HG03135 (cell line): ENCODE results near the gene PRKAR2B.

Experiments
- ATAC-seq: cut with Tn5 transposase; IDR thresholded peaks from one replicate; pipeline ENCODE4 v1.9.1; 2021; ENCODE audit warnings: mild to moderate bottlenecking, moderate library complexity; ENCODE audit not compliant: unreplicated experiment

PRKAR2B gene

GRCh38 chr7:107044347-107045194 lies at the start of gene PRKAR2B:
Gene PRKAR2B (plus strand): TSS chr7:107044705. CDS start chr7:107044908, 203 bp downstream.
- ATAC-seq, result peak; percentile 78

DNA sequence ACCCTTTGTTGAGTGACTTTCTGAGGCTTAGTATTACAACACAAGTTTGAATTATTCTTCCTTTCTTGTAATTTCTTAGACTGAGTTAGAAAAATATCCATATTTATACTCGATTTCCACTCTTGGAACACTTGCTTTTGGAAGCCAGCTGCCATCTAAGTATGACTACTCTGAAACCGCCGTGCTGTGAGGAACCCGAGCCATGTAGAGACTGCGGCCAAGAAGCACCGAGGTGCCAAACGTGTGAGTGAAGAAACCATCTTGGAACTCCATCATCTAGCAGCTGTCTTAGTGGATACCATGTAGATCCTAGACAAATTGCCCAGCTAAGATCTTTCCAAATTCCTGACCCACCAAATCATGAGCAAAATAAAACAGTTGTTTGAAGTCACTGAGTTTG lies 49.7 kb upstream of the PRKAR2B start:
- no peak for ATAC-seq

DNA sequence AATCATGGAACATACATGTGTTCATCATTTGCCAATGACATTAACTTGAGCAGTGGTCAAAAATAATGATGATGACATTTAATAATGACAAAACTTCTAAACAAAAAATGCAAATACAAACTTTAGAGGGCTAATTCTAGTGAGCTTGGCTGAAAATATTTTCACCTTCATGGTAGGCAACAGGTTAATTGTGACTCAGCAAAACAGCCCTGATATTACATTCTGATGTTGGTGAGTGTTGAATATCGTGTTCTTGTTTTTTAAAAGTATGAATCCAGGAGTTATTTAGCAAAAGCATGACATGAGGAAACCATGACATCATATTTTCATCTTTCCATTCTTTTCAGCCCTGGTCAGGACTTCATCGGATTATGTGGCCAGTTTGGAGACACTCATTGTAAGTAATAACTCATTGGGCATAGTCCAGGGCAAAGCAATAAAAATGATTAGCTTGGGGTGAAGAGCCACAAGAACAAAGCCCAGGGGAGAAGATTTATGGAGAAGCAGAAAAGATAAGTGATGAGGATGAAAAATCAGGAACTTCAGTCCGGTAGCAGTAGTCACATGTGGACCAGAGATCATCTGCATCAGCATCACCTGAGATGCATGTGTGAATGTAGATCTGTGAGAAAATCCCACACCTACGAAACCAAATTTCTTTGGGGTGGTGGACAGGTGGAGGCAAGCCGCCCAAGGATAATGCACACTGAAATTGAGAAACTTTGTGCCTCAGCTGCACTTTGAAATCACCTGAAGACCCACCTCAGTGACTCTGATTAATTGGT lies 46.8 kb upstream of the PRKAR2B start:
- ATAC-seq, result no peak

- ATAC-seq, result no peak
Measured at GRCh38 chr7:106999023-106999422, 45.5 kb upstream of the PRKAR2B start.

GRCh38 chr7:107001490-107001889 lies 43.0 kb upstream of the PRKAR2B start:
- ATAC-seq, result no peak

DNA sequence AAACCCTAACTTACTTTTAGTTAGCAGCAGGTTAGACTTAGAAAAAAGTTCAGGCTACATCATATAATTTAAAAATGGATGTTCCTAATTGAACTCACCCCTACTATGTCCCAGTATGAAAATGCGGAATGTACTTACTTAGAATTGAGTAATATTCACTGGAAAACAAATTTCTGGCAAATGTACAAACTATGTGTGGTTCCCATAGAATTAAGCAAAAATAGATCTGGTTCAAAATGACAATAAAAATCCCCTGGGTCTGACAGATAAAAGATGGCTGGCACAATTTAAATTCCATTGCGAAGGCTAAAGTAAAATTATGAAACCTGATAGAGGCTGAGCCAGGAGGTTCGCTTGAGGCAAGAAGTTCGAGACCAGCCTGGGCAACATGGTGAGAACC lies 42.4 kb upstream of the PRKAR2B start:
- ATAC-seq, result no peak

- ATAC-seq, result no peak
Measured at GRCh38 chr7:107002529-107002998, 41.9 kb upstream of the PRKAR2B start.

- ATAC-seq, result no peak
Measured at GRCh38 chr7:107007007-107007891, 37.3 kb upstream of the PRKAR2B start.

GRCh38 chr7:107007892-107008287 lies 36.6 kb upstream of the PRKAR2B start:
- no peak for ATAC-seq

- ATAC-seq, result no peak
Measured at GRCh38 chr7:107009846-107010203, 34.7 kb upstream of the PRKAR2B start.

- no peak for ATAC-seq
Measured at GRCh38 chr7:107012691-107013090, 31.8 kb upstream of the PRKAR2B start.

GRCh38 chr7:107014387-107015023 lies 30.0 kb upstream of the PRKAR2B start:
- no peak for ATAC-seq

GRCh38 chr7:107016312-107016711 lies 28.2 kb upstream of the PRKAR2B start:
- ATAC-seq, result no peak

DNA sequence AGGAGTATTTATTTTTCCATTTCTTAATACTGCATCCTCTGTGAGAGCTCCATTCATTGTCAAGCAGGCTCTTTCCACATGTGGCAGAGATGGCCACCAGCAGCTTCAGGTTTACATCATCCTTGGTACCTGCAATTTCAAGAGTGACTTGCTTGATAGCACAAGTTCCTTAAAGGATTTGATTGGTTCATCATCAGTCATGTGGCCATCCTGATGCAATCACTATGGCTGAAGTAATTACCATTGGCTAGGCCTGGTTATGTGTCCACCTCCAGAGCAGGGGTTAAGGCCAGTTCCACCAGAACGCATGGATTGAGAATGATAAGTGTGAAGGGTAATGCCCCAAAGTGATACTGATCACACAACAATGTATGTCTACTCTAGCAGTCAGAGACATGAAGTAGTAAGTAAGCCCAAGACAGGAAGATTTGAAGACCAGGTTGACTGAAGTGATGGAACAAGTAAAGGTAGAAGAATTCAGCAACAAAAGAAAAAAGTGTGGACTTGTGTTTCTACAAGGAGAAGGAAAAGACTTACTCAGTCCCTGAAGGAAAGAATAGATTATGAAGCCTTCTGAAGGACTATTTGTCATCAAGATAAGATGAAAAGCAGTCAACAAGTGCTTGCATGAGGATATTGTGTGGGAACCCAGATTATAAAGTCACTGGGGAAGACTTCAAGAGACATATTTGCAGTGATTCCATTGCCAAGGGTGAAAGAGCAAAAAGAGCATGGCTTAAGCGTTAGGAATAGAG lies 26.4 kb upstream of the PRKAR2B start:
- ATAC-seq, result no peak

GRCh38 chr7:107020400-107020799 lies 24.1 kb upstream of the PRKAR2B start:
- ATAC-seq, result no peak

GRCh38 chr7:107021600-107021999 lies 22.9 kb upstream of the PRKAR2B start:
- ATAC-seq, result no peak

DNA sequence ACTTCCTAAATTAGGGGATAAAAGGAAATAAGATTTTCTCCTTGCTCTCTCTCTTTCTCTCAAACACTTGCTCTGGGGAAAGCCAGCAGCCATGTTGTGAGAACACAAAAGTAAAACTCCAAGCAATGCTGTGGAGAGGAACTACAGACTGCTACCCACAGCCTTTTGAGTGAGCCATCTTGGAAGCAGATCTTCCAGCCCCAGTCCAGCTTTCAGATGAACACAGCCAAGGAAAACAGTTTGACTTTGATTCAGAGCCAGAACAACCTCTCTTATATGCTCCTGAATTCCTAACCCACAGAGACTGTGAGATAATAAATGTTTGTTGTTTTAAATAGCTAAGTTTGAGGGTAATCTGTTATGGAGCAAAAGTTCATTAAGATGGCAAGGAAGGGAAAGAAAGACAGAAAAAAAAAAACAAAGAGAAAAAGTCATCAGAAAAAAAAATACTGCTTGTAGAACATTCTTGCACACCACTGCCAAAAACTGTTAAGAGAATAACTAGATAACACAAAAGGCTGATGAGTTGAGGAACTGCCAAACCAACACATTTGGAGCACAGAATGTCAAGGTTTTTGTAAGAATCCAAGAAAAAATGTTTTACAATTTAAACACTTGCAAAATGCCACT lies 20.9 kb upstream of the PRKAR2B start:
- ATAC-seq, result no peak

- ATAC-seq, result no peak
Measured at GRCh38 chr7:107024906-107025305, 19.6 kb upstream of the PRKAR2B start.

DNA sequence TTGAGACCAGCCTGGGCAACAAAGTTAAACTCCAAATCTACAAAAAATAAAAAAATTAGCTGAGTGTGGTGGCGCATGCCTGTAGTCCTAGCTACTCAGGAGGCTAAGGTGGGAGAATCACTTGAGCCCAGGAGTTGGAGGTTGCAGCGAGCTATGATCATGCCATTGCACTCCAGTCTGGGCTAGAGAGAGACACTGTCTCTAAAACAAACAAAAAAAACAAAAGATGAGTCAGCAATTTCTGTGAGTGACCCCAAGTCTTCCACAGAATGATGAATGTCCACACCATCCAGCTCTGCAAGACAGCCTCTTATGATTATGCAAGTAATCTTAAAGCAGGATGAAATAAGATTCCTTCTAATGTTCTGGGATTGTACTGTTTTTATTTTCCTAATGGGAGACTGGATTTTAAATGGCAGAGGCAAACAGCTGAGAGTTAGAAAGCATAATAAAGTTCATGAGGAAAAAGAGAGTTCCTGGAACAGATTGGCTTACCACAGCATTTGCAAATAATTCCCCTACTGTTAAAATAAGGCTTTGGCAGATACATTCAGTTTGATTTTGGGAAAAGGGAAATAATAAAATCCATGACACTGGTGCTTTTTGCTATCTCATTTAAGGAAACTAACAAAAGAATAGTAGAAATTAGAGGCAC lies 18.9 kb upstream of the PRKAR2B start:
- no peak for ATAC-seq
